SJSA1 (cell line): Measurements from ENCODE around the gene EPN1. TPM values are rescaled to one million over a fixed set of nuclear protein-coding genes. Genes with fewer than 3 reads are reported as not detected.

Experiments used
- DNase-seq, 2 experiments: peaks; one replicate each; pipeline ENCODE4 v3.0.0-alpha.2; 2015 to 2020; ENCODE audit warnings: low spot score in 2 of 2, low read depth in 1 of 2
- H3K27ac ChIP-seq: fragments of 250-450 bp; sonication (Bioruptor Pico); 2 replicates; pipeline ENCODE4 v1.5.1; 2020; ENCODE audit warnings: mild to moderate bottlenecking, moderate library complexity
- H3K27me3 ChIP-seq: fragments of 250-450 bp; sonication (Bioruptor Pico); replicated peaks from 2 replicates; pipeline ENCODE4 v1.5.1; 2020; ENCODE audit warnings: mild to moderate bottlenecking, moderate library complexity
- H3K36me3 ChIP-seq: fragments of 250-450 bp; sonication (Bioruptor Pico); 2 replicates; pipeline ENCODE4 v1.5.1; 2020; ENCODE audit warnings: mild to moderate bottlenecking
- H3K4me1 ChIP-seq: fragments of 250-450 bp; sonication (Bioruptor Pico); replicated peaks from 2 replicates; pipeline ENCODE4 v1.6.1; 2021; ENCODE audit warnings: mild to moderate bottlenecking
- H3K4me3 ChIP-seq: fragments of 250-450 bp; sonication (Bioruptor Pico); 2 replicates; pipeline ENCODE4 v1.5.1; 2020; ENCODE audit warnings: mild to moderate bottlenecking
- H3K9me3 ChIP-seq: fragments of 250-450 bp; sonication (Bioruptor Pico); replicated peaks from 2 replicates; pipeline ENCODE4 v1.5.1; 2020; ENCODE audit warnings: mild to moderate bottlenecking
- total RNA-seq: library from RNA; depleted of rRNA; stranded (reverse); fragments of >200 nt; shearing (Covaris generic); gene quantifications from 2 replicates; pipeline ENCODE4 v1.2.3, GENCODE V29; 2014

The EPN1 gene
- total RNA-seq, 1 experiment from 2014 or later = 67.7 TPM

DNA sequence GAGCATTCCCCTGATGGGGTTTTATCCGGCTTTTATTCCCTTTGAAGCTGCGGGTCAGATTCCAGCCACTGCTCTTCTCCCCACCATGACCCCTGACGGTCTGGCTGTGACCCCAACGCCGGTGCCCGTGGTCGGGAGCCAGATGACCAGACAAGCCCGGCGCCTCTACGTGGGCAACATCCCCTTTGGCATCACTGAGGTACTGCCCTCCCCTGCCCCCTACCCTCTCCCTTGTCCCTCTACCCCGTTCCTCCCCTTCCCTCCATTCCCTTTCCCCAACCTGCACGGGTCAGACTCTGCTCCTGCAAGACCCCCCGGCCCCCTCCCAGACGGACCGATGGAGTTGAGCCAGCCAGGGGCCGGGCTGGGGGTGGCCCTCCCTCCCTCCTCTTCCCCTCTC, 14.0 kb upstream of the EPN1 start:
- no peak for DNase-seq
- no peaks in the 10 kb centered on the region for H3K9me3 ChIP-seq
- H3K27ac ChIP-seq = no peak overlapping the region
- no peaks in the 10 kb centered on the region for H3K27me3 ChIP-seq
- no peak overlapping the region for H3K4me3 ChIP-seq
- H3K4me1 ChIP-seq = peaks cover 10% of the 10 kb centered on the region; the same call in 1 of the 2 replicates
- H3K36me3 ChIP-seq = peaks cover 75% of the 10 kb centered on the region

DNA sequence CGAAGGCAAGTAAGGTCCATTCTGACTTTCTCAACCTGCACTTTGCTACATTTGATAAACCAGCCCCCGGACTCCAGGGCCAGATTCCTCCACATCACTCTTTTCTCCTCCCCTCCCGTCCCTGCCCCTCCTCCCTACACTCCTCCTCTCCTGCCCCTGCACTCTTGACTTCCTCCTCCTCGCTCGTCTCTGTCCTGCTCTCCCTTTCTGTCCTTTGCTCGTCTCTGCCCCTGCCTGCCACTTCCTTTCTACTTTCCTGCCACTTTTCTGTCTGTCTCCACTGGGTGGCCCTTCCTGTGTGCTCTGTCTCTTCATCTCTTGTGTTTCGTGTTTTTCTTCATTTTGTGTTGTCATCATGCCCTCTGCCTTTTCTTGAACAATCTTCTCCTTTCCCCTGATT, 13.2 kb upstream of the EPN1 start:
- peaks cover 75% of the 10 kb centered on the region for H3K36me3 ChIP-seq

DNA sequence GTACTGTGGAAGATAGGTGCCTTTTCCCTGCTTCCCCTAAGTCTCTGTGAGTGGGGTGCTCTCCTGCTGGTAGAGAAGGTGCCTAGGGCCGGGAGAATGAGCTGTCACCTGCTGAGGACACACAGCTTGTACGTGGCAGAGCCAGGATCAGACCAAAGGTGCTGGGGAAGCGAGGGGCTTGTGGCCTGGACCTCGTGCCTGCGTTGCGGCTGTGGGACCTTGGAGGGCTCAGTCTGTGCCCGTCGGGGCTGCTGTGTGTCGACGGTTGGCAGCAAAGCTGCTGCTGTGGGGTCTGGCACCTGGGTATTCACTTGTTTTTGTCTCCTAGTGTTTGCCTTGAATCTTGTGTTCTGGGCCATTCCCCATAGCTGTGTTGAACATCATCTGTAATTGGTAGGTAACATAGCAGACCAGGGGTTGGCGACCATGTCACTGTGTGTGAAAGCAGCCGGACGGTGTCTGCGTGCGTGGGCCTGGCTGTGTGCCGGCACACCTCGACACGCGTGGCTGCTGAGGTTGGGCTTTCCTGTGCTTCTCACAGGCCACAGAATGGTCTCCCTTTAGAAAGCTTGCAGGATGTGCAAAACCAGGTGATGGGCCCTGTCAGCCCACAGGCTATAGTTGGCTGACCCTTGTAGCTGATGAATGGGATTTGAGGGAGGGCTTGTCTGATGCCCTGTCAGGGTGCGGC, 11.0 kb upstream of the EPN1 start:
- Histone ChIP-seq H3K4me3 (no peak overlapping the region), H3K9me3 (no peaks in the 10 kb centered on the region), H3K36me3 (peaks cover 89% of the 10 kb centered on the region), H3K4me1 (no peaks in the 10 kb centered on the region), H3K27me3 (no peaks in the 10 kb centered on the region), H3K27ac (no peak overlapping the region)
- DNase-seq = no peak

More for the DNA sequence above, 13.2 kb upstream of the EPN1 start:
- no peak overlapping the region for H3K27ac ChIP-seq
- no peaks in the 10 kb centered on the region for H3K27me3 ChIP-seq
- no peak overlapping the region for H3K4me3 ChIP-seq
- peaks cover 2% of the 10 kb centered on the region; the same call in 1 of the 2 replicates for H3K4me1 ChIP-seq
- H3K9me3 ChIP-seq = no peaks in the 10 kb centered on the region
- DNase-seq = no peak

DNA sequence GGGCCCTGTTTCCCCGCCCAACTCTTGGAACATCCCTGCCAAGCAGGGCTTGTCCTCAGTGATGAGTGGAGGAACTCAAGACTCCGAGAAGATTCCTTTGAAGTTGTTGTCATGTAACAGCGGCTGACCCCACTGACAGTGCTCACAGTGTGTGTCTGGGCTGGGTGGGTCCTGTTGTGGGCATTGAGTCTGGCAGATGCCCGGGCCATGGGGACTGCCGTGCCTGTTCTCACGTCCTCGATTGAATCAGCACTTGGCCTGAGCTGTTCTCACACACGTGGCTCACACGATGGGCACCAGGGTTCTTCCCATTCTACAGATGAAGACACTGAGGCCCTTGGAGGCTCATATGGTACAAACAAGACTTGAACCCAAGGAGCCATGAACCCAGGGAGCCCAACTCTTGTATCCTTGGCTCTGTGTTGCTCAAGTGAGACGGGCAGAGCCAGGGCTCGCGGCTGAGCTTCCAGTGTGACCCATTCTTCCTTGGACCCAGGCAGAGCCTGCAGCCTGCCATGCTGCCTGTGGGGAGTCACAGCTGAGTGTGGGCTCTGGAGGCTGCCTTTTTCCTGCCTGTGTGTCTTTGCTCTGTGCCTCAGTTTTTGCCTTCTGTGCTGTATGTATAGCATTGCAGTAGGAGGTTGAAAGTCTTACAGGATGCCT, 8.6 kb upstream of the EPN1 start:
- no peaks in the 10 kb centered on the region for H3K4me1 ChIP-seq
- no peaks in the 10 kb centered on the region for H3K27me3 ChIP-seq
- no peak for DNase-seq
- H3K9me3 ChIP-seq = no peaks in the 10 kb centered on the region
- peaks cover 86% of the 10 kb centered on the region for H3K36me3 ChIP-seq
- H3K4me3 ChIP-seq = no peak overlapping the region
- no peak overlapping the region for H3K27ac ChIP-seq

DNA sequence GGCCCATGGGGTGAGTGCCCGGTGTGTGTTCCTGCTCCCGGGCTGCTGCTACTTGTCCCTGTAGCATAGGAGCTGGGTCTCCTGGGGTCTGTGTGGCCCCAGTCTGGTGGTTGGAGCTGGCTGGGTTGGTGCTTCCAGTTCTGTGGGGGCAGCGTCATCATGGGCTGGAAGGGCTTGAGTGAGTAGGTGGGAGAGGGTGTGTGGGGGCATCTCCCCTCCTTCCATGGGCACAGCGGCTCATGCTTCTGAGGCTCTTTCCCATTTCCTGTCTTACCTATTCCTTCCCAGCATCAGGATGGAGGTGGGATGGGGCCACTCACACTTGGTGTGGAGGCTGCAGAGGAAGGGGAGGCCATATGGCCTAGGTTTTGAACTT, 8.0 kb upstream of the EPN1 start:
- no peak overlapping the region for H3K4me3 ChIP-seq
- H3K9me3 ChIP-seq = no peaks in the 10 kb centered on the region
- no peak overlapping the region for H3K27ac ChIP-seq
- no peak for DNase-seq
- no peaks in the 10 kb centered on the region for H3K4me1 ChIP-seq
- H3K36me3 ChIP-seq = peaks cover 86% of the 10 kb centered on the region
- H3K27me3 ChIP-seq = no peaks in the 10 kb centered on the region

DNA sequence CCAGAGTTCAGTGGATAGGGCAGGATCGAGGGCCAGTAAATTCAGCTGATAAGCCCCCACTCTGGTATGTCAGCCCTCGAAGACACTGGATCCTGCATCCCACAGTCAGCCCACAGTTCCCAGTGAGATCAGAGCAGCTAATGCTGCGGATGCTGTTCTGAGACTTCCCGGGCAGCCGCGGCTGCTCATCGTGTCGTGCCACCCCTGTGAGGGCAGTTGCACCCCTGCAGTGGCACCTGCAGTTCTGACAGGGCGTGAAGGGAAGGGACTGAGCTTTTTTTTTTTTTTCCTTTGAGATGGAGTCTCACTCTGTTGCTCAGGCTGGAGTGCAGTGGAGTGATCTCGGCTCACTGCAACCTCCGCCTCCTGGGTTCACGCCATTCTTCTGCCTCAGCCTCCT, 7.5 kb upstream of the EPN1 start:
- Histone ChIP-seq H3K36me3 (peaks cover 88% of the 10 kb centered on the region), H3K27me3 (no peaks in the 10 kb centered on the region), H3K9me3 (no peaks in the 10 kb centered on the region), H3K27ac (no peak overlapping the region), H3K4me3 (no peak overlapping the region), H3K4me1 (0 out of 2 replicates have a peak, but pooled peaks cover 4% of the 10 kb centered on the region)
- DNase-seq = no peak

DNA sequence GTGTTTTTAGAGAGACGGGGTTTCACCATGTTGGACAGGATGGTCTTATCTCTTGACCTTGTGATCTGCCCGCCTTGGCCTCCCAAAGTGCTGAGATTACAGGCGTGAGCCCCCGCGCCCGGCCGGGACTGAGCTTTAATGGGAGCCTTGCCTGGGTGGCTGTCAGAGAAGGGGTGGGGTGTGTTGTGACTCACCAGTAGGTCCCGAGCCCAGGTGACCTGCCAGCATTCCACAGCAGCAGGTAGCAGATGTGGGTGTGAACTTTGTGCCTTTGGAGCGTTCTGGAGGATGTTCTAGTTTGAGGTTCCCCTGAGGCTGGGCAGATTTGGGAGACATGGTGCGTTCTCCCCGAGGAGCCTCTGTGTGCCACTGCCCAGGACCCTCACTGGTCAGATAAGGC, 7.1 kb upstream of the EPN1 start:
- no peaks in the 10 kb centered on the region for H3K27me3 ChIP-seq
- H3K4me3 ChIP-seq = no peak overlapping the region
- DNase-seq = no peak
- H3K36me3 ChIP-seq = peaks cover 87% of the 10 kb centered on the region
- 0 out of 2 replicates have a peak, but pooled peaks cover 4% of the 10 kb centered on the region for H3K4me1 ChIP-seq
- H3K27ac ChIP-seq = no peak overlapping the region
- H3K9me3 ChIP-seq = no peaks in the 10 kb centered on the region

DNA sequence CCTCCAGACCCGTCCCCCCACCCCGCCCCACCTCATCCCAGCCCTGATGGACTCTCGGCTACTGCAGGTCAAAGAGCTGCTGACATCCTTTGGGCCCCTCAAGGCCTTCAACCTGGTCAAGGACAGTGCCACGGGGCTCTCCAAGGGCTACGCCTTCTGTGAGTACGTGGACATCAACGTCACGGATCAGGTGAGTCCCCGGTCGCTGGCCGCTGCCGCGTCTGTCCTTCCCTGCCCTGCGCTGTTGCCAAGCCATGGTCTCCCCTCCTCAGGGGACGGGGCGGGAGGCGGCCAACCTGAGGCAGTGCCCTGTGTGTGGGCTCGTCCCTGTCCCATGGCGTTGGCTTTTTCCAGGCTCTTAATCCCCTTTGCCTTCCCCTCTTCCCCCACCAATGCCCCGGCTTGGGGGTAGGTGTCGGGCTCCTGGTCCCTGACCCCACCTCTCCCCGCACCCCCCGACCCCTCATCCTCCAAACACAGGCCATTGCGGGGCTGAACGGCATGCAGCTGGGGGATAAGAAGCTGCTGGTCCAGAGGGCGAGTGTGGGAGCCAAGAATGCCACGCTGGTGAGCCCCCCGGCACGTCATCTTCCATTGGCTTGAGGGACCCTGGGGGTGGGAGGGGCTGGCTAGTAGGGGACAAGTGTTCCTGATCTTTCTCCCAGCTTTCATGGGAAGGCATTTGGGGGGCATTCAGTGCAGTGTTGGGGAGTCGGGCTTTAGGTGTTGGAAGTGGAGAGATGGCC, 6.2 kb upstream of the EPN1 start:
- Histone ChIP-seq H3K4me1 (0 out of 2 replicates have a peak, but pooled peaks cover 4% of the 10 kb centered on the region), H3K36me3 (peaks cover 84% of the 10 kb centered on the region), H3K9me3 (no peaks in the 10 kb centered on the region), H3K4me3 (no peak overlapping the region), H3K27me3 (no peaks in the 10 kb centered on the region), H3K27ac (no peak overlapping the region)
- DNase-seq = no peak

DNA sequence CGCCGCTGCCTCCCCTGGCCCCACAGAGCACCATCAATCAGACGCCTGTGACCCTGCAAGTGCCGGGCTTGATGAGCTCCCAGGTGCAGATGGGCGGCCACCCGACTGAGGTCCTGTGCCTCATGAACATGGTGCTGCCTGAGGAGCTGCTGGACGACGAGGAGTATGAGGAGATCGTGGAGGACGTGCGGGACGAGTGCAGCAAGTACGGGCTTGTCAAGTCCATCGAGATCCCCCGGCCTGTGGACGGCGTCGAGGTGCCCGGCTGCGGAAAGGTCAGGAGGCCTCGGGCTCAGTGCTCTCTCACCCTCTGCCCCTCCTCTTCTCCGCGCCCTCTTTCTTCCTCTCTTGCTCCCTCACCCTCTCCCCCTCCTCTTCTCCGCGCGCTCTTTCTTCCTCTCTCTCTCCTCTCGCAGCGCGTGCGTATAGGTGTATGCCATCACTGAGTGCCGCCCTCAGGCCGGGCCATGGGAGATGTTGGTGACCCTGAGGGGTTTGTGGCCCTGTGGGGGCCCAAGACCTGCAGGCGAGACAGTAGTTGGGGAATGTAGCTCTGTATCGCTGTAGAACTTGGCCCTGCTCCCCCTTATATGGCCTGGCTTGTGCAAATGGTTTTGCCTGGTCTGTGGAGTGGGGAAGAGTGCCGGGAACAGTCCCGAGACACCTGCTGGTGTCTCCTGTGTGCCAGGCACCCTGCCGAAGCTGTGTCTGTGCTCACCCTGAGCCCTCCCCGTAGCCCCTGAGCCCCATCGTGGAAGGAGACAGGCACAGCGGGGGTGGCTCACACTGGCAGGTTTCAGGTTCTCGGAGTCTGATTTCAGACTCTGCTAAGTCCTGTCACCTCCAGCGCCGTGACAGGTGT, 5.4 kb upstream of the EPN1 start:
- peaks cover 80% of the 10 kb centered on the region for H3K36me3 ChIP-seq
- peaks cover 8% of the 10 kb centered on the region for H3K4me1 ChIP-seq
- H3K9me3 ChIP-seq = no peaks in the 10 kb centered on the region
- no peak overlapping the region for H3K4me3 ChIP-seq
- no peak for DNase-seq
- H3K27me3 ChIP-seq = no peaks in the 10 kb centered on the region
- no peak overlapping the region for H3K27ac ChIP-seq

DNA sequence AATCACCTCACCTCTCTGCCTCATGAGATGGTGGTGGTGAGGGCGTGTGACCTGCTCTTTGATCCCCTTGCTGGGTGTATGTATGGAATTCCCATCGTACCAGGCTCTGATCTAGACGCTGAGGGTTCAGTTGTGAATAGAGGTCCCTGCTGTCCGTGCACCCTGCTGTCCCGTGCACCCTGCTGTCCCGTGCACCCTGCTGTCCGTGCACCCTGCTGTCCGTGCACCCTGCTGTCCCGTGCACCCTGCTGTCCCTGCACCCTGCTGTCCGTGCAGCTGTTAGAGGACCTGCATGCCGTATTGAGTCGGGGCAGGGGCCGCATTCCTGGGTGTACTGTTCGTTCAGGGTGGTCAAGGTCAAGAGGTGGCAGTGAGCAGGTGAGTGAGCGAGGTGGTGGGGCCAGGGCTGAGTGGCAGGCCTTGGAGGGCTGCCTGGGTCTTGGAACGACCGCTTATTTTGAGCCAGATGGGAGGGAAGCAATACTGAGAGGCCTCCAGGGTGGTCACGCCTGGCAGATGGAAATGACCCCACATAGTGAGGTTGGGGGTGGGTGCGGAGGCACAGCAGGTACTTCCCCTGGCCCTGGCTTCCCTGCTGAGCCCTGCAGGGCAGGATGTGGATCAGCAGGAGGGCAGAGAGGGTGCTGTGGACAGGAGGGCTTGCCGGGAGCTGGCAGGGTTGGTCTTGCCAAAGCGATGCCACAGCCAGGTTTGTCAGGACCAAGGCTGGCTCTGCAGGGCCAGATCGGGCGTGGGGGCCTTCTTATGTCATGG, 4.6 kb upstream of the EPN1 start:
- H3K4me3 ChIP-seq = no peak overlapping the region
- H3K27ac ChIP-seq = no peak overlapping the region
- H3K27me3 ChIP-seq = no peaks in the 10 kb centered on the region
- H3K36me3 ChIP-seq = peaks cover 84% of the 10 kb centered on the region
- DNase-seq = peak; percentile 25 to 81
- no peaks in the 10 kb centered on the region; the same call in 1 of the 2 replicates for H3K9me3 ChIP-seq
- H3K4me1 ChIP-seq = peaks cover 10% of the 10 kb centered on the region

DNA sequence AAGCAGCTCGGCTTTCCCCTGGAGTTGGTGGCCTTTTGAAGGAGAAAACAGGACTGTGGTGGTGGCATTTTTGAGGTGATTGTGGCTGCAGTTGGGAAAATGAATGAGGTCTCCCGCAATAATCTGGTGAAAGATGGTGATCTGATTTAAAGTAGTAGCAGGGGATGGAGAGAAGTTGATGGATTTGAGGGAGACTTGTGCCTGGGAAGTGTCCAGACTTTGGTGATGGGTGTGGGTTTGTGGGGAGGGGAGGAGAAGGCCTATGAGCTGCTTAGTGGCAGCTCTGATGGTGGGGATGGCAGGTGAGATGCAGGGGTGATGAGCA, 4.0 kb upstream of the EPN1 start:
- no peak overlapping the region for H3K4me3 ChIP-seq
- peaks cover 79% of the 10 kb centered on the region for H3K36me3 ChIP-seq
- DNase-seq = no peak
- H3K4me1 ChIP-seq = peaks cover 12% of the 10 kb centered on the region
- no peak overlapping the region for H3K27ac ChIP-seq
- no peaks in the 10 kb centered on the region; the same call in 1 of the 2 replicates for H3K9me3 ChIP-seq
- no peaks in the 10 kb centered on the region for H3K27me3 ChIP-seq

DNA sequence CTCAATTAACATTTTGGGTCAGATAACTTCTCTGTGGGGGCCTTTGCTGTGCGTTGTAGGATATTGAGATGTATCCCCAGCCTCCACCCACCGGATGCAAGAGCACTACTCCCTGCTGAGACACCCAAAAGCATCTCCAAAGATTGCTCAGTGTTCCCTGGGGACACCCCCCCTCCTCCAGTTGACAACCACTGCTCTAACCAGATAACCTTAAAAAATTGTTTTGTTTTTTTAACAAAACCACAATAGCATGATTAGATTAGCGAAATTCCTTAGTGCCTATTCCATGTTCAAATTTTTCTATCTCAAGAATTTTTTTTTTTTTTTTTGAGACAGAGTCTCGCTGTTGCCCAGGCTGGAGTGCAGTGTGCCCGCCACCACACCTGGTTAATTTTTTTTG, 2.6 kb upstream of the EPN1 start:
- no peak for DNase-seq
- H3K27ac ChIP-seq = no peak overlapping the region
- no peak overlapping the region for H3K4me3 ChIP-seq
- peaks cover 76% of the 10 kb centered on the region for H3K36me3 ChIP-seq
- H3K9me3 ChIP-seq = no peaks in the 10 kb centered on the region; the same call in 1 of the 2 replicates
- H3K4me1 ChIP-seq = peaks cover 21% of the 10 kb centered on the region
- H3K27me3 ChIP-seq = no peaks in the 10 kb centered on the region

DNA sequence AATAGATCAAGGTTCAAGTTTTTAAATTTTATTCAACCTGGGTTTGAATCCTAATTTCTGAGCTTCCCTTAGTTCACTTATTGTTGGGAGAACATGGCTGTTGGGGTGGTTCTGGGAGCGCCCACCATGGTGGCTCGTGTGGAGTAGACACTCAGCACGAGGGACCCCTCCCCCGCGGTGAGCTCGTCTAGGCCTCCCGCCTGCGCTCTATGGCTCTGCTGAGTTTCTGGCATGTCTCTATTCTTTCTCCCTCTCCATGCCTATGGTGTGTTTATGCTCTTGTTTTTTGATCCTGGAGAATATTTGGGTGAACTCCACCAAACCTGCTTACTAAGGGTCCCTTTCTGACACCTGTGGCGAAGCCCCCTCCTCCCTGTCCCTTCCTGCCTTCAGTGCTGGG, 1.6 kb upstream of the EPN1 start:
- no peaks in the 10 kb centered on the region for H3K27me3 ChIP-seq
- H3K4me1 ChIP-seq = peaks cover 21% of the 10 kb centered on the region
- H3K4me3 ChIP-seq = no peak overlapping the region
- no peak overlapping the region for H3K27ac ChIP-seq
- H3K9me3 ChIP-seq = no peaks in the 10 kb centered on the region; the same call in 1 of the 2 replicates
- DNase-seq = no peak
- H3K36me3 ChIP-seq = peaks cover 77% of the 10 kb centered on the region
